Measurements from ENCODE around the gene FRAT1.

- TF ChIP-seq CTCF (IDR thresholded peaks at IDR 0.05; ENCODE audit: poor library complexity) (peak; percentile 41), EZH2 (IDR thresholded peaks at IDR 0.05; ENCODE audit: borderline replicate concordance) (no peak)
Observed at GRCh38 chr10:97332591-97333350, 13.7 kb downstream of the FRAT1 start.
